Breast epithelium (tissue), 4 donors: ENCODE measurements around the gene LIN7C. TPM values are rescaled to one million over a fixed set of nuclear protein-coding genes. Genes with fewer than 3 reads are reported as not detected.

Experiments
- DNase-seq, 2 donors: peaks; one replicate each; pipeline ENCODE4 v3.0.0-alpha.2; 2019; ENCODE audit warnings: low spot score in 2 of 2
- H3K27ac ChIP-seq, 2 donors: fragments of 200-600 bp; sonication (generic) in 1 of 2; one replicate each; pipeline ENCODE4 v1.5.1; 2016 to 2019; ENCODE audit warnings: mild to moderate bottlenecking in 1 of 2
- H3K27me3 ChIP-seq, 2 donors: fragments of 200-600 bp; sonication (generic) in 1 of 2; one replicate each; pipeline versions ENCODE4 v1.5.1 to v1.6.0; 2017 to 2019; ENCODE audit warnings: control low read depth in 1 of 2, mild to moderate bottlenecking in 1 of 2
- H3K36me3 ChIP-seq: fragments of 200-600 bp; one replicate; pipeline ENCODE4 v1.5.1; 2019
- H3K4me1 ChIP-seq, 2 donors: fragments of 200-600 bp; sonication (generic); one replicate each; pipeline ENCODE4 v1.5.1; 2016 to 2019; ENCODE audit warnings: control low read depth in 1 of 2
- H3K4me3 ChIP-seq, 3 donors: fragments of 200-600 bp; sonication (generic); 1 replicate in 2 of 3; 2 replicates in 1 of 3; pipeline ENCODE4 v1.5.1; 2016 to 2019; ENCODE audit warnings: mild to moderate bottlenecking in 3 of 3, moderate library complexity in 2 of 3
- H3K9me3 ChIP-seq, 2 donors: fragments of 200-600 bp; sonication (generic) in 1 of 2; one replicate each; pipeline ENCODE4 v1.5.1; 2016 to 2019; ENCODE audit warnings: control low read depth in 1 of 2
- CTCF ChIP-seq, 3 donors: fragments of 450-650 bp; IDR thresholded peaks; one replicate each; pipeline ENCODE4 v1.5.1; 2016 to 2017; ENCODE audit warnings: antibody characterized with exemption in 3 of 3, mild to moderate bottlenecking in 3 of 3, moderate library complexity in 3 of 3
- POLR2A ChIP-seq: fragments of 450-650 bp; IDR thresholded peaks from one replicate; pipeline ENCODE4 v1.6.1; 2016; ENCODE audit warnings: antibody characterized with exemption, mild to moderate bottlenecking, moderate library complexity
- POLR2AphosphoS5 ChIP-seq, 3 donors: sonication (generic); formaldehyde crosslinking; IDR thresholded peaks; one replicate each; pipeline ENCODE4 v1.6.1; 2017; ENCODE audit warnings: antibody characterized with exemption in 3 of 3
- intact Hi-C: fragments of 100-400 bp; cut with DNase I; formaldehyde crosslinking; loops from one replicate; pipeline ENCODE4 v1.15.1; 2023; ENCODE audit warnings: low total_unique reads
- total RNA-seq, 3 donors: library from RNA; depleted of rRNA; stranded (reverse); fragments of >200 nt; gene quantifications; one replicate each; pipeline ENCODE4 v1.1.0, GENCODE V29; 2016

LIN7C gene
- total RNA-seq, 3 donors from 2014 or later: 26.6 to 43.8 (median 38.0) TPM

DNA sequence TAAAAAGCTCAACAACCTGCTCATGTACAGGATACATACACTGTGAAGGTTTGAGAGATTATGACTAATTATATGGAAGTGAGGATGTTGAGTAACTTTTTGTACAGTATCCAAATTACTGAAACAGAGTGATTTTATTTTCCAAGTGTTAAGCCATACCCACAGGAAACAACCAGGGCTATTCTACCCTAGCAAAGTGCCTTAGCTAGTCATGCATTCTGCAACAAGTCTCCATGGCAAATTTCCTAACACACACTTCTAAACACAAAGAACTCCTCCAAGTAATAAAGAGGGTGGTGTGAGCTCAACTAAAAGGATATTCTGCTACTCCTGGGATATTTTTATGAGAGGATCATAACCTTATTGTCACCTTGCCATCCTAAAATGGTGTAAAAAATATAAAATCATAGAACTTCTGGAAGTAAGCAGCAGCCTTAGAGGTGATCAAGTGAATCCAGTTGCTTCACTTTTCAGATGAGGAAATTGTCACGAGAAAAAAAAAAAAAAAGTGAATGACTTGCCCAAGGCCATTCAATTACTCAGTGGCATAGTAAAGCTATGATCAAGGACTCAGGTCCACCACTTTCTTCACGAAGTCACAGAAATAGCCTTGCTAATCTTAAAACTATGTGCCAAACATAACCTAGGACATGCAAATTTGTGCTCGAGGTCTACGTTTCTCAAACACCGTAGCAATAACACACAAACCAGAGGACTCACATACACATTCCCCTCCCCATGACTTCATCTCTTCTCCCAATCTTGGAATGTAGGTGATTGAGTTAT is 38.2 kb downstream of the LIN7C start:
- no peaks in the 10 kb centered on the region for H3K9me3 ChIP-seq
- H3K27ac ChIP-seq: peak overlapping the region; percentile 84 to 88
- no peaks in the 10 kb centered on the region for H3K27me3 ChIP-seq
- peak overlapping the region in 2 of 3 donors; percentile 91 to 93 for H3K4me3 ChIP-seq
- TF ChIP-seq POLR2A: no peak
- TF ChIP-seq CTCF (IDR thresholded peaks at IDR 0.05): no peak
- no peak for TF ChIP-seq POLR2AphosphoS5 (IDR thresholded peaks at IDR 0.05)
- no peak for DNase-seq
- no peaks in the 10 kb centered on the region for H3K36me3 ChIP-seq
- H3K4me1 ChIP-seq: peaks cover 0 to 7% of the 10 kb centered on the region in 2 donors
- intact Hi-C loops: no loop called here

- Histone ChIP-seq H3K4me1 (peaks cover 0 to 7% of the 10 kb centered on the region in 2 donors), H3K4me3 (no peak overlapping the region), H3K9me3 (no peaks in the 10 kb centered on the region), H3K27me3 (no peaks in the 10 kb centered on the region), H3K27ac (peak overlapping the region; percentile 84 to 88), H3K36me3 (no peaks in the 10 kb centered on the region)
- intact Hi-C loops: no loop called here
- DNase-seq: no peak
- TF ChIP-seq POLR2A: no peak
- no peak for TF ChIP-seq POLR2AphosphoS5 (IDR thresholded peaks at IDR 0.05)
- TF ChIP-seq CTCF (IDR thresholded peaks at IDR 0.05): no peak
Measured at GRCh38 chr11:27467181-27467913, 39.2 kb downstream of the LIN7C start.

DNA sequence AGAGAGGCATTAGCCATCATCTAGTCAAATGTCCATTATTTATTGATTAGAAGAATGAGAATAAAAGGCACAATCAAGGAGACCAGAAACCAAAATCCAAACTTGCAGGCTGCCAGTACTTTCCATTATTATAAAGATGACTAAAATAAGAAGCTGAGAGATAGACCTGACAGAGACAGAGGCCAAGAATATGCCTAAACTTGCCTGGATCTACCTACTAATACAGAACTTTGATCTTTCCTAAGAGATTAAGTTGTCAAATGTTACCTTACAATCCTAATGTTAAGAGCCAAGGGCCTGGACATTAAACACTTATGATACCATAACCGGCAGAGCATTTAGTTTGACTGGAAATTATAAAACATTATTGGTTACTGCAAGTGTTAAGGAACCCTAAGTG is 40.2 kb downstream of the LIN7C start:
- H3K36me3 ChIP-seq: no peaks in the 10 kb centered on the region
- peak overlapping the region; percentile 84 to 88 for H3K27ac ChIP-seq
- H3K4me1 ChIP-seq: peaks cover 0 to 7% of the 10 kb centered on the region in 2 donors
- TF ChIP-seq POLR2AphosphoS5 (IDR thresholded peaks at IDR 0.05) (no peak), POLR2A (no peak), CTCF (IDR thresholded peaks at IDR 0.05) (no peak)
- intact Hi-C loops: no loop called here
- H3K27me3 ChIP-seq: no peaks in the 10 kb centered on the region
- no peak overlapping the region for H3K4me3 ChIP-seq
- H3K9me3 ChIP-seq: no peaks in the 10 kb centered on the region
- DNase-seq: no peak

DNA sequence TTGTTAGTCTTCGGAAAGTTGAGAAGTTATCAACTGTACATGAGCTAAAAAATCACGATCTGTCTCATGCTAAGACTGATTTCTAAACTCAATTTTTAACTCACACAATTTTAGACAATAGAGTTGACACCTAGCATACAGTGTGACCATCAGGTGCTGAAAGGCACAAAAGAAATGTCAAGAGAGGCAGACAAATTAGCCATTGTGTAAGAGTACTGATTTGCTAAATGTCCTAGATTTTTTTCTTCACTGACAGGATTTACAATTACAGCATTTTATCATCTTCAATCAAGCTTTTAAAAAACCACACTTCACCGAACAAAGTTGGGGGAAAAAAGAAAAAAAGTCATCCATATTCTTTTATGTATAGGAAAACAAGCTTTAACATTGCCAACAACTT is 40.9 kb downstream of the LIN7C start:
- H3K4me3 ChIP-seq: no peak overlapping the region
- intact Hi-C loops: no loop called here
- H3K27ac ChIP-seq: peak overlapping the region; percentile 64 to 88
- TF ChIP-seq CTCF (IDR thresholded peaks at IDR 0.05) (no peak), POLR2AphosphoS5 (IDR thresholded peaks at IDR 0.05) (no peak), POLR2A (no peak)
- DNase-seq: no peak
- no peaks in the 10 kb centered on the region for H3K9me3 ChIP-seq
- H3K27me3 ChIP-seq: no peaks in the 10 kb centered on the region
- H3K4me1 ChIP-seq: peaks cover 0 to 7% of the 10 kb centered on the region in 2 donors
- no peaks in the 10 kb centered on the region for H3K36me3 ChIP-seq

- Histone ChIP-seq H3K27ac (peak overlapping the region; percentile 64 to 88), H3K36me3 (no peaks in the 10 kb centered on the region), H3K27me3 (no peaks in the 10 kb centered on the region), H3K4me1 (peaks cover 0 to 7% of the 10 kb centered on the region in 2 donors), H3K9me3 (no peaks in the 10 kb centered on the region), H3K4me3 (no peak overlapping the region)
- intact Hi-C loops: no loop called here
- no peak for DNase-seq
- no peak for TF ChIP-seq CTCF (IDR thresholded peaks at IDR 0.05)
- no peak for TF ChIP-seq POLR2AphosphoS5 (IDR thresholded peaks at IDR 0.05)
- TF ChIP-seq POLR2A: no peak
Measured at GRCh38 chr11:27464909-27465308, 41.7 kb downstream of the LIN7C start.
